Hepatocyte (in vitro differentiated cells): ENCODE measurements around the gene RANBP3L. TPM values are rescaled to one million over a fixed set of nuclear protein-coding genes. Genes with fewer than 3 reads are reported as not detected.

Experiments
- DNase-seq: peaks from one replicate; pipeline ENCODE4 v3.0.0-alpha.2; 2016; ENCODE audit warnings: low spot score
- H2AFZ ChIP-seq: fragments of 200-600 bp; sonication (generic); 2 replicates; pipeline ENCODE4 v1.6.0; 2016; ENCODE audit warnings: antibody characterized with exemption, mild to moderate bottlenecking
- H3K27ac ChIP-seq: fragments of 200-600 bp; sonication (generic); 2 replicates; pipeline ENCODE4 v1.5.1; 2016; ENCODE audit warnings: mild to moderate bottlenecking
- H3K27me3 ChIP-seq: fragments of 200-600 bp; sonication (generic); 2 replicates; pipeline ENCODE4 v1.6.1; 2016
- H3K36me3 ChIP-seq: fragments of 200-600 bp; sonication (generic); replicated peaks from 2 replicates; pipeline ENCODE4 v1.5.1; 2016; ENCODE audit warnings: low read depth; ENCODE audit not compliant: insufficient read depth
- H3K4me1 ChIP-seq: fragments of 200-600 bp; sonication (generic); 2 replicates; pipeline ENCODE4 v1.5.1; 2016; ENCODE audit warnings: mild to moderate bottlenecking, moderate library complexity; ENCODE audit not compliant: insufficient read depth
- H3K4me2 ChIP-seq: fragments of 200-600 bp; sonication (generic); 2 replicates; pipeline ENCODE4 v1.6.0; 2016
- H3K4me3 ChIP-seq: fragments of 200-600 bp; sonication (generic); 2 replicates; pipeline ENCODE4 v1.5.1; 2016; ENCODE audit warnings: mild to moderate bottlenecking
- H3K79me2 ChIP-seq: fragments of 200-600 bp; sonication (generic); 2 replicates; pipeline ENCODE4 v1.6.0; 2017; ENCODE audit warnings: mild to moderate bottlenecking
- H3K9me2 ChIP-seq: fragments of 200-600 bp; sonication (generic); replicated peaks from 2 replicates; pipeline ENCODE4 v1.6.0; 2017; ENCODE audit warnings: mild to moderate bottlenecking; ENCODE audit not compliant: insufficient read depth
- H3K9me3 ChIP-seq: fragments of 200-600 bp; sonication (generic); 2 replicates; pipeline ENCODE4 v1.5.1; 2016; ENCODE audit warnings: low read depth, mild to moderate bottlenecking
- H4K20me1 ChIP-seq: fragments of 200-600 bp; sonication (generic); 2 replicates; pipeline ENCODE4 v1.6.0; 2016; ENCODE audit warnings: mild to moderate bottlenecking; ENCODE audit not compliant: insufficient read depth, poor library complexity, severe bottlenecking
- CTCF ChIP-seq: fragments of 200-600 bp; sonication (generic); IDR thresholded peaks from 2 replicates; pipeline ENCODE4 v1.5.1; 2016; ENCODE audit warnings: antibody characterized with exemption, mild to moderate bottlenecking; ENCODE audit not compliant: poor library complexity
- EZH2 ChIP-seq: fragments of 200-600 bp; sonication (generic); IDR thresholded peaks from 2 replicates; pipeline ENCODE4 v1.6.1; 2016; ENCODE audit warnings: antibody characterized with exemption, mild to moderate bottlenecking, borderline replicate concordance
- EZH2phosphoT487 ChIP-seq: fragments of 200-600 bp; sonication (generic); IDR thresholded peaks from one replicate; pipeline ENCODE4 v1.6.1; 2018; ENCODE audit warnings: antibody characterized with exemption, mild to moderate bottlenecking, low read depth, moderate library complexity; ENCODE audit not compliant: unreplicated experiment, severe bottlenecking
- WGBS: methylation state at CpG from one replicate; pipeline ENCODE4 v1.1.6; 2016; ENCODE audit warnings: low lambda C conversion rate; ENCODE audit errors: missing lambda C conversion rate; 5-methylcytosine and 5-hydroxymethylcytosine counted together
- polyA plus RNA-seq: library from polyadenylated mRNA; unstranded; fragments of >200 nt; fragmentation: Nextera tagmentation; extraction: Ambion mirVana; gene quantifications from 2 replicates; pipeline ENCODE4 v1.2.1, GENCODE V29; 2016
- total RNA-seq: library from RNA; depleted of rRNA; stranded (reverse); fragments of >200 nt; gene quantifications from 2 replicates; pipeline ENCODE4 v1.2.3, GENCODE V29; 2014

Gene RANBP3L
- total and polyA plus RNA-seq, 2 experiments from 2014 or later = 0.28 to 6.5 TPM

DNA sequence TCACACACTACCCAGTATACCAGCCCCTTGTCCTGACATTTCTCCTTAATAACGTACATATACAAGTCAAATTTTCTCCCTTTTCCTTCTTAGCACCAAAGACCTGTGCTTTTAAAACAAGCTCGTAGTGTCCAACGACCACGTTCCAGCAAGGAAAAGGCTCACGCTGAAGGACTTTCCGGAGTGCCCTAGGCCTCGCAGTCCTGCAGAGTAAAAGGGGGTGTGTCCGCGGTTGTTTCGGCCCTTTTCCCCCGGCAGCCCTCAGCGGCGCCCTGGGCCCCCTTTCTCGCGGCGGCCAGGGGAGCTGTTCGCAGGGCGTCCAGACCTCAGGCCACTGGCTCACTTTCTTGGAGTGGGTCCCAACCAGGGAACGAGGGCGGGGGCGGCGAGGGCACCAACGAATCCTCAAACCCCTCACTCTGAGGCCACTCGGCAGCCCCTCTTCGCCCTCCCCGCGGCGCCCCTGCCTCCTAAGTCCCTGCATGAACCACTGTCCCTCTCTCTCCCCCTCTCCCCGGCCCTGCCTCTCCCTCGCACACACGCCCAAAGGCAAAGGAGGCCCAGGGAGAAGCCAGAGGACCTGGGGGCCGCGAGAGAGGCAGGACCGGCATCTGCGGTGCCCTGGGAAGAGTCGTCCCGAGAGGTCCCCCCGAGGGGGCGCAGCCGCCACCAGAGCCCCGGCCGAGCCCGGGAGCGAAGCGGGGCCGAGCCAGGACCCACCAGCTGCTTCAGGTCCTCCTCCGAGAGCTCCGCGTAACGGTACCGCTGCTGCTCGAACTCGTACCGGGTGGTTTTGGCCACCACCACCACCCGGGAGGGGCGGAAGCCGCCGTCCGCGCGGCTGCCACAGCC lies 60.7 kb downstream of the RANBP3L start:
- peaks cover 47% of the 10 kb centered on the region for H3K79me2 ChIP-seq
- H3K4me1 ChIP-seq = peaks cover 39% of the 10 kb centered on the region

GRCh38 chr5:36239370-36240293 lies 62.1 kb downstream of the RANBP3L start:
- H3K27ac ChIP-seq = peak overlapping the region; percentile 99
- peaks cover 39% of the 10 kb centered on the region for H3K4me1 ChIP-seq
- peaks cover 61% of the 10 kb centered on the region for H3K79me2 ChIP-seq
- H2AFZ ChIP-seq = no peak overlapping the region
- WGBS = 35% methylated on average over 4 of the region's 4 CpGs
- peak overlapping the region; percentile 80 for H3K4me2 ChIP-seq
- no peaks in the 10 kb centered on the region for H3K27me3 ChIP-seq
- no peaks in the 10 kb centered on the region for H3K9me3 ChIP-seq
- TF ChIP-seq EZH2 (no peak), CTCF (no peak), EZH2phosphoT487 (no peak)
- H3K4me3 ChIP-seq = peak overlapping the region; percentile 58
- no peaks in the 10 kb centered on the region for H3K9me2 ChIP-seq
- no peak for DNase-seq
- no peaks in the 10 kb centered on the region for H4K20me1 ChIP-seq
- H3K36me3 ChIP-seq = no peaks in the 10 kb centered on the region

More for the DNA sequence above, 60.7 kb downstream of the RANBP3L start:
- Histone ChIP-seq H3K27me3 (no peaks in the 10 kb centered on the region), H3K36me3 (no peaks in the 10 kb centered on the region), H3K9me2 (no peaks in the 10 kb centered on the region), H3K4me3 (peak overlapping the region; percentile 58), H3K9me3 (no peaks in the 10 kb centered on the region), H3K27ac (peak overlapping the region; percentile 99), H3K4me2 (peak overlapping the region; percentile 80), H4K20me1 (no peaks in the 10 kb centered on the region), H2AFZ (peak overlapping the region; percentile 76)
- WGBS = 1% methylated on average over 46 of the region's 61 CpGs
- no peak for TF ChIP-seq EZH2phosphoT487
- TF ChIP-seq EZH2 = no peak
- peak; percentile 87 for DNase-seq

DNA sequence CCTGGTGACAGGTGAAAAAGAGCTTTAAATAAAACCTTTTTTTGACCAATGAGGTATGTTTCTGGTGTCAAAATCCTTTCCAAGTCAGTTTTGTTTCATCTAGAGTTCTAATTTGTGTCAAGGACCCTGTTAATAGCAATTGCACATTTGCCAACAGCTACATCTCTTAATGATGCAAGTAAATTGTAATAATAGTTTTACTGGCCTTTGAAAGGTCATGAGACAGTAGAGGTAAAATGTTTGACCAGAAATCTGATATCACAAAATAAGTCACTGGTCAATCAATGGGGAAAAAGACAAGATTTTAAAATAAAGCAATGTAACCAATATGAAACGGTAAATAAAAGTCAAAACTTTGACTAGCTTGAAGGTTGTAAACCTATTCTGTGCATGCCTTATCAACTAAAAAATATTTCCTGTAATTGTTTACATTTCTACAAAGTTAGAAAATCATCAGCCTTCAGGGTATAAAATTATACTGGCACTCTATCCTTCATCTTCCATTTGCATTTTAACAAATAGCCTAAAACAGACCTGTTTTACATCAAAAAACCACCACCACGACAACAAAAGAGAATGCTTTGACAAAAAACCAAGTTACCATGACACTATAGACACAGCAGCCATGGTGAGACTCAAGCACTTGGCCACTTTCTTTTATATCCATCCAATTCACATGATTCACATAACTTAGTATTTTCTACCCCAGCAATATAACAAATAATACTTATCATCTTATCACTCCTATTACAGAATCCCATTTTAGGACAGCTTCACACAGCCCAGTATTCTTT lies 63.0 kb downstream of the RANBP3L start:
- peaks cover 68% of the 10 kb centered on the region for H3K79me2 ChIP-seq
- peaks cover 33% of the 10 kb centered on the region for H3K4me1 ChIP-seq

More for the DNA sequence above, 63.0 kb downstream of the RANBP3L start:
- Histone ChIP-seq H4K20me1 (no peaks in the 10 kb centered on the region), H3K4me3 (no peak overlapping the region), H3K27me3 (no peaks in the 10 kb centered on the region), H3K27ac (peak overlapping the region; percentile 99), H3K36me3 (no peaks in the 10 kb centered on the region), H3K9me2 (no peaks in the 10 kb centered on the region), H2AFZ (no peak overlapping the region), H3K4me2 (peak overlapping the region; percentile 80), H3K9me3 (no peaks in the 10 kb centered on the region)
- TF ChIP-seq CTCF (no peak), EZH2phosphoT487 (no peak), EZH2 (no peak)
- WGBS = 72% methylated on average over 2 of the region's 2 CpGs
- no peak for DNase-seq
